ENCODE measurements around the gene SEM1.

DNA sequence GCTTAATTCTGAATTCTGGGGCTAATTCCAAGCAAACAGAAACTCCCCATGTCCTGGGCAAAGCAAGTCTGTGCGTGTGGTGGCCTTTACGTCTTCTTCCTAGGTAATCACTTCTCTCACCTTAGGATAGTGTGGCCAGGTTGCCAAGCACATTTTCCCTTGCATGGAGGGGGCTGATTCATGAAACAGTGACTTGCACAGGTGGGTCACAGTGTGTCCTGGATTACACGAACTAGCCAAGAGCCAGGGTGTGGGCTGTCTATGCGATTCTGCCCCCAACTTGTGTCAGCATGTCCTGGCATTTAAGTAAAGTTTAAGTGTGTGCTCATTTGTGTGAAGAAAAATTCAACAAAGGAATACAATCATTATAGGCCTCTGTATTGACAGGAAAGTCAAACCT lies 18.5 kb upstream of the SEM1 start:
- TF ChIP-seq CTCF (IDR thresholded peaks at IDR 0.05; ENCODE audit: low read depth, low read length) (no peak), EZH2phosphoT487 (IDR thresholded peaks at IDR 0.05; ENCODE audit: low read depth) (no peak)
